GM12801 (cell line): ENCODE data around the gene CFAP58.

Experiments used
- TF ChIP-seq, protein P1 (sequence below): IDR thresholded peaks from one replicate; pipeline ENCODE4 v1.5.1; 2011; ENCODE audit warnings: control low read depth; ENCODE audit not compliant: insufficient read length; ENCODE audit errors: extremely low read depth

CFAP58 gene

DNA sequence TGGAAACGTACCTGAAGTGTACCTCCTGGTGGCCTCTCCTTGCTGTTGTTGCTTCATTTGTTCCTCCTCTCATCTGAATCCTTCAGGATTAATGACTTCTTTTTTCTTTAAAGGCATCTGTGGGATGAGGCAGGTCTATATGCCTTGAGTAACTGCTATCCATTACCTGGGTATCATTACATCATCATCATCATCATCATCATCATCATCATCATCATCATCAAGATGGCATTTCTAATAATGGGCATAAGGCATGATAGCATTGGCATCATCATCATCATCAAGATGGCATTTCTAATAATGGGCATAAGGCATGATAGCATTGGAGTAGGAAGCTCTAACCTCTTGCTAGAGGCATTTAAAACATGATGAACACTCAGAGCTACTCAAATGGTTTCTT lies 59.9 kb downstream of the CFAP58 start:
- TF ChIP-seq, protein P1, sequence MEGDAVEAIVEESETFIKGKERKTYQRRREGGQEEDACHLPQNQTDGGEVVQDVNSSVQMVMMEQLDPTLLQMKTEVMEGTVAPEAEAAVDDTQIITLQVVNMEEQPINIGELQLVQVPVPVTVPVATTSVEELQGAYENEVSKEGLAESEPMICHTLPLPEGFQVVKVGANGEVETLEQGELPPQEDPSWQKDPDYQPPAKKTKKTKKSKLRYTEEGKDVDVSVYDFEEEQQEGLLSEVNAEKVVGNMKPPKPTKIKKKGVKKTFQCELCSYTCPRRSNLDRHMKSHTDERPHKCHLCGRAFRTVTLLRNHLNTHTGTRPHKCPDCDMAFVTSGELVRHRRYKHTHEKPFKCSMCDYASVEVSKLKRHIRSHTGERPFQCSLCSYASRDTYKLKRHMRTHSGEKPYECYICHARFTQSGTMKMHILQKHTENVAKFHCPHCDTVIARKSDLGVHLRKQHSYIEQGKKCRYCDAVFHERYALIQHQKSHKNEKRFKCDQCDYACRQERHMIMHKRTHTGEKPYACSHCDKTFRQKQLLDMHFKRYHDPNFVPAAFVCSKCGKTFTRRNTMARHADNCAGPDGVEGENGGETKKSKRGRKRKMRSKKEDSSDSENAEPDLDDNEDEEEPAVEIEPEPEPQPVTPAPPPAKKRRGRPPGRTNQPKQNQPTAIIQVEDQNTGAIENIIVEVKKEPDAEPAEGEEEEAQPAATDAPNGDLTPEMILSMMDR: no peak

DNA sequence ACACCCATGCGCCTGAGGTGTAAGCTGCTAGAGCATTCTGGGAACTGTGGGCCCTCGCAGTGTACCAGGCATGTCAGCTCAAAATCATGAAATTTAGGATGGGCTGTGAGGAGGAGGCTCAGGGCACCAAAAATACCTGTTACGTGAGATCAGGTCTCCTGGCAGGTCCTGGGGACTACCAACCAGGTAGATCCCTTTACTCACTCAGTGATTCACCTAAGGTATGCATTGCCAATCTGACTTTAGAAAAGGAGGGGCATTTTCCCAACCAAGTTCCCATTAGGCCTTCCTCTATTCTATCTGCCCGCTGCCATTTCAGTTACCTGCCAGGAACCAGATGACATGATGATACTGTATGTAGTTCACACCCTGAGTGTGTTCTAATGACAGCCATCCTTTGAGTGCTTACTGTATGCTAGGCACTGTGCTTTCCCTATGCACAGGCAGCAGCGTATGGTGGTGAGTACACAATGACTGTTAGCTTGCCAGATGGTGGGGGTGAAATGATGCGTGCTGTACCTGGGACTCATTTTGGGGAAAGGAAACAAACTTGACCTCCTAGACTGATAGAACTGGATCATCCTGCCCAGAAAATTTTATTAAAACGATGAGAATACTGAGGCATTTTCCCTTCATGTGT lies 62.0 kb downstream of the CFAP58 start:
- TF ChIP-seq, protein P1: no peak

DNA sequence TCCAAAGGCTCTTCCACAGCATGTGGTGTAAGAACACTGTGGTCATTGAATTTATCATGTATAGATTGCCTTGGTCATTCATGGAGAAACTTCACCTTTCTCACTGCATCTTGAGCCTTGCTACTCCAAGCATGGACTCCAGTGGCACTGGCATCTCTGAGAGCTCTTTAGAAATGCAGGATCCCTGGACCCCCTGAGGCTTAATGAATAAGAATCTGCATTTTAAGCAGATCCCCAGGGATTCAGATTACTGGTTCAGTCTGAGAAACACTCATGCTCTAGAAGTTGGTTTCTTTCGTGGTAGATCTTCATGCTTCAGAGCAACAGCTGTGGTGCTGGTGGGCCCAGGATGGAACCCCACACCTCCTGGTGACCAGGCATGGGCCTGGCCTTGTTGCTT lies 63.2 kb downstream of the CFAP58 start:
- TF ChIP-seq, protein P1: no peak

DNA sequence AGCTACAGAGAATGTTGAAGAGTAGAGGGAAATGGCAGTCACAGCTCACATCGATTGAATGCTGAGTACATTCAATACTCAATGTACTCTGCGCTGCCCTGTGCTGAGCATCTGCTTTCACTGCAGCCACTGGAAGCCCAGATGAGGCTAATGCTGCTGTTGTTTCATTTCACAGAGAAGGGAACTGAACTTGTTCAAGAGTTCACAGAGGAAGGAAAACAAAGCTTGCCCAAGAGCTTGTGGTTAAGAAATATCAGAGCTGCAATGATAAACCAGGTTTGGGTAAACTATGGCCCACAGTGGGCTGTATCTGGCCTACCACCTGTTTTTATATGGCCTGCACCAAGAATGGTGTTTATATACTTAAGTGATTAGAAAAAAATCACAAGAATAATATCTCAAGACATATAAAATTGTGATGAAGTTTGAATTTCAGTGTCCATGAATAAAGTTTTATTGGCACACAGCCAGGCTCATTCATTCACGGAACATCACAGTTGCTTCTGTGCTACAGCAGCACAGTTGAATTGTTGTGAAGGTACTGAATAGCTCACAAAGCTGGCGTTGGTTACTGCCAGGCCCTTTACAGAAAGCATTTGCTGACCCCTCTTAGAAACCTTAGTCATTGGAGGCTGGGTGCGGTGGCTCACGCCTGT lies 64.1 kb downstream of the CFAP58 start:
- TF ChIP-seq, protein P1: no peak

DNA sequence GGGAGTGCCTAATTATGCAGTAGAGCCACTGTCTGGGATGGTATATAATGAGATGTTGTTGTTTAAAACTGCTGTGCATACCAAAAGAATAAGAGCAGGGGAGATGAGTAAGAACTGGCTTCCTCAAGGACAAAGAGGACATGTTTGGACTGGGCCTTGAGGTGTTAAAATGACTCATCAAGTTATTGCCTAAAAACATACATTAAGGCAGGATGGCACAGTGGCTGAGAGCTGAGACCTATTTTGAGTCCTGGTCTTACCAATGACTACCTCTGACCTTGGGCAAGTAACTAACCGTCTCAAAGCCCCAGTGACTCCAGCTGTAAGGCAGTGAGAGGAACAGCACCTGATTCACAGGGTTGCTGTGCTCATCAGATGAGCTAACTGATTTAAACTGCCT lies 71.1 kb downstream of the CFAP58 start:
- TF ChIP-seq, protein P1: no peak

DNA sequence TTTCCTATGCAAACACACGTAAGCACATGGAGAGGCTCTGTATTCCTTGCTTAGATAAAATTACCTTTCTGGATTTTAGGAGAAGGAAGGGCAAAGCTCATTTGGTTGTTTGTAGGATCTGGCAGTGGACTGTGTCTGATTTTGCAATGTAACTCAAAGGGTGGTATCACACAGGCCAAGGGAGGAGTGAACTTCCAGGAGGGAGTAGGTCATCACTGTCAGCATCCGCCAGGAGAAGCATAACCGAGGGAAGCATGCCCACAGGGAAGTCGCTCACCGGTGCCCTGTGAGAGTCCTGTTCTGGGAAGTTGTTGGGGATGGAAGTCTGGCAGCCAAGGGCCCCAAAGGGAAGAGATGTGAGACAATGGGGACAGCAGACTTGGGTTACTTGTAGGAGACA lies 74.4 kb downstream of the CFAP58 start:
- TF ChIP-seq, protein P1: no peak

DNA sequence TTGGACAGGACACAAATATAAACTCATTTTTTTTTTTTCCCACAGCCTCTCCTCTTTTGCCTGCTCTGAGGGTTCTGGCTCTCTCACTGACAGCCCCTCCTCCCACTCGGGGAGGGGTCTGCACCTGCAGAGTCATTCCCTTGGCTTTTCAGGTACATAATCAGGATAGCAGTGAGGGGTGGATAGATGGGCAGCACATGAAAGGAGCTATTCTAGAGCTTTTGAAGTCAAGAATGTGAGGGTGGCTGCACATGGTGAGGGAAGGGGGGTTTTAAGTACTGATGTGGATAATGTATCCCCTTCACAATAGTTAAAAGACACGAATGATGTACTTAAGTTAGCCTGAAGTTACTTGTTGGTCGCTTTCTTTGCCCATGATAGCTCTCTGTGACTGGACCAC lies 76.2 kb downstream of the CFAP58 start:
- TF ChIP-seq, protein P1: no peak
